Breast epithelium (tissue), 4 donors: Measurements from ENCODE around the gene EXOSC7. TPM values are rescaled to one million over a fixed set of nuclear protein-coding genes. Genes with fewer than 3 reads are reported as not detected.

Experiments
- DNase-seq, 2 donors: peaks; one replicate each; pipeline ENCODE4 v3.0.0-alpha.2; 2019; ENCODE audit warnings: low spot score in 2 of 2
- H3K27ac ChIP-seq, 2 donors: fragments of 200-600 bp; sonication (generic) in 1 of 2; one replicate each; pipeline ENCODE4 v1.5.1; 2016 to 2019; ENCODE audit warnings: mild to moderate bottlenecking in 1 of 2
- H3K27me3 ChIP-seq, 2 donors: fragments of 200-600 bp; sonication (generic) in 1 of 2; one replicate each; pipeline versions ENCODE4 v1.5.1 to v1.6.0; 2017 to 2019; ENCODE audit warnings: control low read depth in 1 of 2, mild to moderate bottlenecking in 1 of 2
- H3K36me3 ChIP-seq: fragments of 200-600 bp; one replicate; pipeline ENCODE4 v1.5.1; 2019
- H3K4me1 ChIP-seq, 2 donors: fragments of 200-600 bp; sonication (generic); one replicate each; pipeline ENCODE4 v1.5.1; 2016 to 2019; ENCODE audit warnings: control low read depth in 1 of 2
- H3K4me3 ChIP-seq, 3 donors: fragments of 200-600 bp; sonication (generic); 1 replicate in 2 of 3; 2 replicates in 1 of 3; pipeline ENCODE4 v1.5.1; 2016 to 2019; ENCODE audit warnings: mild to moderate bottlenecking in 3 of 3, moderate library complexity in 2 of 3
- H3K9me3 ChIP-seq, 2 donors: fragments of 200-600 bp; sonication (generic) in 1 of 2; one replicate each; pipeline ENCODE4 v1.5.1; 2016 to 2019; ENCODE audit warnings: control low read depth in 1 of 2
- CTCF ChIP-seq, 3 donors: fragments of 450-650 bp; IDR thresholded peaks; one replicate each; pipeline ENCODE4 v1.5.1; 2016 to 2017; ENCODE audit warnings: antibody characterized with exemption in 3 of 3, mild to moderate bottlenecking in 3 of 3, moderate library complexity in 3 of 3
- POLR2A ChIP-seq: fragments of 450-650 bp; IDR thresholded peaks from one replicate; pipeline ENCODE4 v1.6.1; 2016; ENCODE audit warnings: antibody characterized with exemption, mild to moderate bottlenecking, moderate library complexity
- POLR2AphosphoS5 ChIP-seq, 3 donors: sonication (generic); formaldehyde crosslinking; IDR thresholded peaks; one replicate each; pipeline ENCODE4 v1.6.1; 2017; ENCODE audit warnings: antibody characterized with exemption in 3 of 3
- intact Hi-C: fragments of 100-400 bp; cut with DNase I; formaldehyde crosslinking; loops from one replicate; pipeline ENCODE4 v1.15.1; 2023; ENCODE audit warnings: low total_unique reads
- total RNA-seq, 3 donors: library from RNA; depleted of rRNA; stranded (reverse); fragments of >200 nt; gene quantifications; one replicate each; pipeline ENCODE4 v1.1.0, GENCODE V29; 2016

The EXOSC7 gene
- total RNA-seq, 3 donors from 2014 or later: 39.0 to 54.9 (median 43.0) TPM

- intact Hi-C loops: no loop called here
- TF ChIP-seq POLR2AphosphoS5 (IDR thresholded peaks at IDR 0.05): no peak
- TF ChIP-seq POLR2A: no peak
- TF ChIP-seq CTCF (IDR thresholded peaks at IDR 0.05): no peak
- H3K4me1 ChIP-seq: peaks cover 0 to 7% of the 10 kb centered on the region in 2 donors
- H3K36me3 ChIP-seq: no peaks in the 10 kb centered on the region
- no peak overlapping the region for H3K4me3 ChIP-seq
- H3K27ac ChIP-seq: no peak overlapping the region
- H3K9me3 ChIP-seq: no peaks in the 10 kb centered on the region
- no peak for DNase-seq
- no peaks in the 10 kb centered on the region for H3K27me3 ChIP-seq
These were observed 15.5 kb upstream of the EXOSC7 start for GRCh38 chr3:44960387-44961026.

- Histone ChIP-seq H3K4me1 (peaks cover 0 to 7% of the 10 kb centered on the region in 2 donors), H3K36me3 (no peaks in the 10 kb centered on the region), H3K27me3 (no peaks in the 10 kb centered on the region), H3K27ac (peak overlapping the region in 1 of 2 donors; percentile 62), H3K9me3 (no peaks in the 10 kb centered on the region), H3K4me3 (no peak overlapping the region)
- no peak for TF ChIP-seq POLR2AphosphoS5 (IDR thresholded peaks at IDR 0.05)
- no peak for TF ChIP-seq CTCF (IDR thresholded peaks at IDR 0.05)
- no peak for TF ChIP-seq POLR2A
- no peak for DNase-seq
- intact Hi-C loops: no loop called here
These were observed 14.2 kb upstream of the EXOSC7 start for GRCh38 chr3:44961888-44962287.

- Histone ChIP-seq H3K27ac (peak overlapping the region; percentile 3 to 62), H3K27me3 (no peaks in the 10 kb centered on the region), H3K4me1 (peaks cover 0 to 7% of the 10 kb centered on the region in 2 donors), H3K4me3 (no peak overlapping the region), H3K36me3 (no peaks in the 10 kb centered on the region), H3K9me3 (no peaks in the 10 kb centered on the region)
- DNase-seq: peak in 1 of 2 donors; percentile 32
- intact Hi-C loops: no loop called here
- TF ChIP-seq CTCF (IDR thresholded peaks at IDR 0.05): no peak
- TF ChIP-seq POLR2AphosphoS5 (IDR thresholded peaks at IDR 0.05): no peak
- TF ChIP-seq POLR2A: no peak
These were observed 13.2 kb upstream of the EXOSC7 start for GRCh38 chr3:44962621-44963393.

GRCh38 chr3:44963571-44964325 is 12.3 kb upstream of the EXOSC7 start:
- TF ChIP-seq CTCF (IDR thresholded peaks at IDR 0.05) (no peak), POLR2A (no peak), POLR2AphosphoS5 (IDR thresholded peaks at IDR 0.05) (no peak)
- H3K36me3 ChIP-seq: no peaks in the 10 kb centered on the region
- H3K4me1 ChIP-seq: peaks cover 0 to 7% of the 10 kb centered on the region in 2 donors
- H3K27ac ChIP-seq: peak overlapping the region; percentile 21 to 26
- H3K27me3 ChIP-seq: no peaks in the 10 kb centered on the region
- H3K4me3 ChIP-seq: no peak overlapping the region
- DNase-seq: no peak
- intact Hi-C loops: no loop called here
- H3K9me3 ChIP-seq: no peaks in the 10 kb centered on the region
